ENCODE measurements around the gene CHST11. TPM values are rescaled to one million over a fixed set of nuclear protein-coding genes. Genes with fewer than 3 reads are reported as not detected.

Gene CHST11
- total and polyA plus RNA-seq, 4 donors, result 0.57 to 11.1 (median 3.7) TPM

DNA sequence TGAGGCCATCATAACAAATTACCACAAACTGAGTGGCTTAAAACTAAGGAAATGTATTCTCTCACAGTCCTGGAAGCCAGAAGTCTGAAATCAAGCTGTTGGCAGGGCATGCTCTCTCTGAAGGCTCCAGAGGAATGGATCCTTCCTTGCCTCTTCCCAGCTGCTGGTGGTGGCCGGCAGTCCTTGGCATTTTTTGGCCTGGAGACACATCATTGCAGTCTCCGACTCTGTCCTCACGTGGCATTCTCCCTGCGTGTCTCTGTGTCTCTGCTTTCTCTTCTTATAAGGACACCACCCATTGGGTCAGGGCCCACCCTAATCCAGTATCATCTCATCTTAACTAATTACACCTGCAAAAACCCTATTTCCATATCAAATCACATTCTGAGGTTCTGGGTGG, 295.3 kb downstream of the CHST11 start:
- Histone ChIP-seq H3K4me1 (ENCODE audit: control insufficient read depth in 4 of 4, insufficient read depth in 4 of 4, low read length in 3 of 4) (no peaks in the 10 kb centered on the region), H3K4me3 (ENCODE audit: low read depth in 1 of 3, low read length in 3 of 3) (no peak overlapping the region), H3K27ac (ENCODE audit: low read depth in 1 of 2, low read length in 2 of 2) (no peak overlapping the region), H3K9ac (ENCODE audit: low read depth in 1 of 2, low read length in 2 of 2) (no peak overlapping the region), H3K9me3 (ENCODE audit: control insufficient read depth in 4 of 4, low read length in 3 of 4) (no peaks in the 10 kb centered on the region), H3K27me3 (ENCODE audit: control insufficient read depth in 4 of 4, insufficient read depth in 4 of 4, low read length in 3 of 4) (no peaks in the 10 kb centered on the region), H3K36me3 (ENCODE audit: control insufficient read depth in 4 of 4, insufficient read depth in 3 of 4, low read depth in 1 of 4, low read length in 3 of 4) (no peaks in the 10 kb centered on the region)
- 97% methylated on average over 4 of the region's 4 CpGs for WGBS
- no peak for DNase-seq (ENCODE audit: low spot score)
- TF ChIP-seq NR2F2 (IDR thresholded peaks at IDR 0.05), result no peak
- TF ChIP-seq JUND (IDR thresholded peaks at IDR 0.05), result no peak
- TF ChIP-seq SP1 (IDR thresholded peaks at IDR 0.05), result no peak
- TF ChIP-seq EGR1 (IDR thresholded peaks at IDR 0.05; ENCODE audit: low read depth in 2 of 2), result no peak
- TF ChIP-seq RAD21 (IDR thresholded peaks at IDR 0.05), result no peak
- TF ChIP-seq FOXA2 (IDR thresholded peaks at IDR 0.05), result no peak
- TF ChIP-seq YY1 (IDR thresholded peaks at IDR 0.05), result no peak
- TF ChIP-seq, protein P1, sequence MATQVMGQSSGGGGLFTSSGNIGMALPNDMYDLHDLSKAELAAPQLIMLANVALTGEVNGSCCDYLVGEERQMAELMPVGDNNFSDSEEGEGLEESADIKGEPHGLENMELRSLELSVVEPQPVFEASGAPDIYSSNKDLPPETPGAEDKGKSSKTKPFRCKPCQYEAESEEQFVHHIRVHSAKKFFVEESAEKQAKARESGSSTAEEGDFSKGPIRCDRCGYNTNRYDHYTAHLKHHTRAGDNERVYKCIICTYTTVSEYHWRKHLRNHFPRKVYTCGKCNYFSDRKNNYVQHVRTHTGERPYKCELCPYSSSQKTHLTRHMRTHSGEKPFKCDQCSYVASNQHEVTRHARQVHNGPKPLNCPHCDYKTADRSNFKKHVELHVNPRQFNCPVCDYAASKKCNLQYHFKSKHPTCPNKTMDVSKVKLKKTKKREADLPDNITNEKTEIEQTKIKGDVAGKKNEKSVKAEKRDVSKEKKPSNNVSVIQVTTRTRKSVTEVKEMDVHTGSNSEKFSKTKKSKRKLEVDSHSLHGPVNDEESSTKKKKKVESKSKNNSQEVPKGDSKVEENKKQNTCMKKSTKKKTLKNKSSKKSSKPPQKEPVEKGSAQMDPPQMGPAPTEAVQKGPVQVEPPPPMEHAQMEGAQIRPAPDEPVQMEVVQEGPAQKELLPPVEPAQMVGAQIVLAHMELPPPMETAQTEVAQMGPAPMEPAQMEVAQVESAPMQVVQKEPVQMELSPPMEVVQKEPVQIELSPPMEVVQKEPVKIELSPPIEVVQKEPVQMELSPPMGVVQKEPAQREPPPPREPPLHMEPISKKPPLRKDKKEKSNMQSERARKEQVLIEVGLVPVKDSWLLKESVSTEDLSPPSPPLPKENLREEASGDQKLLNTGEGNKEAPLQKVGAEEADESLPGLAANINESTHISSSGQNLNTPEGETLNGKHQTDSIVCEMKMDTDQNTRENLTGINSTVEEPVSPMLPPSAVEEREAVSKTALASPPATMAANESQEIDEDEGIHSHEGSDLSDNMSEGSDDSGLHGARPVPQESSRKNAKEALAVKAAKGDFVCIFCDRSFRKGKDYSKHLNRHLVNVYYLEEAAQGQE (IDR thresholded peaks at IDR 0.05), result no peak
- no peak for TF ChIP-seq RXRA (IDR thresholded peaks at IDR 0.05)
- TF ChIP-seq, protein P2, sequence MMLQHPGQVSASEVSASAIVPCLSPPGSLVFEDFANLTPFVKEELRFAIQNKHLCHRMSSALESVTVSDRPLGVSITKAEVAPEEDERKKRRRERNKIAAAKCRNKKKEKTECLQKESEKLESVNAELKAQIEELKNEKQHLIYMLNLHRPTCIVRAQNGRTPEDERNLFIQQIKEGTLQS (IDR thresholded peaks at IDR 0.05), result no peak
- TF ChIP-seq HNF4G (IDR thresholded peaks at IDR 0.05), result no peak
- no peak for TF ChIP-seq FOXA1 (IDR thresholded peaks at IDR 0.05)
- TF ChIP-seq GABPA (IDR thresholded peaks at IDR 0.05 in 1 of 2, conservative IDR thresholded peaks at IDR 0.05 in 1 of 2), result no peak
- TF ChIP-seq, protein P3, sequence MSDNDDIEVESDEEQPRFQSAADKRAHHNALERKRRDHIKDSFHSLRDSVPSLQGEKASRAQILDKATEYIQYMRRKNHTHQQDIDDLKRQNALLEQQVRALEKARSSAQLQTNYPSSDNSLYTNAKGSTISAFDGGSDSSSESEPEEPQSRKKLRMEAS (IDR thresholded peaks at IDR 0.05), result no peak
- TF ChIP-seq, protein P4, sequence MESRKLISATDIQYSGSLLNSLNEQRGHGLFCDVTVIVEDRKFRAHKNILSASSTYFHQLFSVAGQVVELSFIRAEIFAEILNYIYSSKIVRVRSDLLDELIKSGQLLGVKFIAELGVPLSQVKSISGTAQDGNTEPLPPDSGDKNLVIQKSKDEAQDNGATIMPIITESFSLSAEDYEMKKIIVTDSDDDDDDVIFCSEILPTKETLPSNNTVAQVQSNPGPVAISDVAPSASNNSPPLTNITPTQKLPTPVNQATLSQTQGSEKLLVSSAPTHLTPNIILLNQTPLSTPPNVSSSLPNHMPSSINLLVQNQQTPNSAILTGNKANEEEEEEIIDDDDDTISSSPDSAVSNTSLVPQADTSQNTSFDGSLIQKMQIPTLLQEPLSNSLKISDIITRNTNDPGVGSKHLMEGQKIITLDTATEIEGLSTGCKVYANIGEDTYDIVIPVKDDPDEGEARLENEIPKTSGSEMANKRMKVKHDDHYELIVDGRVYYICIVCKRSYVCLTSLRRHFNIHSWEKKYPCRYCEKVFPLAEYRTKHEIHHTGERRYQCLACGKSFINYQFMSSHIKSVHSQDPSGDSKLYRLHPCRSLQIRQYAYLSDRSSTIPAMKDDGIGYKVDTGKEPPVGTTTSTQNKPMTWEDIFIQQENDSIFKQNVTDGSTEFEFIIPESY (IDR thresholded peaks at IDR 0.05), result no peak

DNA sequence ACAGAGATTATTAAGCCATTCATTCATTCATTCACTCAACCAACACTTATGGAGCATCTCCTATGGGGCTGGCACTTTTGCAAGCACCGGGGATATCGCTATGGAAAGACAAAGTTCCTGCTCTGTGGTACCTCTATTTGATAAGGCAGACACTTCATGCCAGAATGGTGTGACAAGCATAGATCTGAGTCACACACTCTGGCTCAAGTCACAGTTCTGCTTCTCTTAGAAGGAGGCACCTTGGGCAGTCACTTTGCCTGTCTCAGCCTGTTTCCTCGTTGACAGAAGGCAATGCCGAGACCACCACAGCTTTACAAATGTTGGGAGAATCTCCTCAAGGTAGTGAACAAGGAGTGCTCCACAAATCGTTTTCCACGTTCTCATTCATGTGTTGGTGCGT, 296.1 kb downstream of the CHST11 start:
- TF ChIP-seq, protein P4 (IDR thresholded peaks at IDR 0.05), result no peak
- no peak for TF ChIP-seq FOXA2 (IDR thresholded peaks at IDR 0.05)
- TF ChIP-seq TAF1 (conservative IDR thresholded peaks at IDR 0.05), result no peak
- no peak for TF ChIP-seq GABPA (IDR thresholded peaks at IDR 0.05 in 1 of 2, conservative IDR thresholded peaks at IDR 0.05 in 1 of 2)
- no peak for TF ChIP-seq HNF4G (IDR thresholded peaks at IDR 0.05)
- TF ChIP-seq JUND (IDR thresholded peaks at IDR 0.05), result no peak
- no peak for TF ChIP-seq EGR1 (IDR thresholded peaks at IDR 0.05; ENCODE audit: low read depth in 2 of 2)
- TF ChIP-seq, protein P2 (IDR thresholded peaks at IDR 0.05), result no peak
- TF ChIP-seq, protein P5, sequence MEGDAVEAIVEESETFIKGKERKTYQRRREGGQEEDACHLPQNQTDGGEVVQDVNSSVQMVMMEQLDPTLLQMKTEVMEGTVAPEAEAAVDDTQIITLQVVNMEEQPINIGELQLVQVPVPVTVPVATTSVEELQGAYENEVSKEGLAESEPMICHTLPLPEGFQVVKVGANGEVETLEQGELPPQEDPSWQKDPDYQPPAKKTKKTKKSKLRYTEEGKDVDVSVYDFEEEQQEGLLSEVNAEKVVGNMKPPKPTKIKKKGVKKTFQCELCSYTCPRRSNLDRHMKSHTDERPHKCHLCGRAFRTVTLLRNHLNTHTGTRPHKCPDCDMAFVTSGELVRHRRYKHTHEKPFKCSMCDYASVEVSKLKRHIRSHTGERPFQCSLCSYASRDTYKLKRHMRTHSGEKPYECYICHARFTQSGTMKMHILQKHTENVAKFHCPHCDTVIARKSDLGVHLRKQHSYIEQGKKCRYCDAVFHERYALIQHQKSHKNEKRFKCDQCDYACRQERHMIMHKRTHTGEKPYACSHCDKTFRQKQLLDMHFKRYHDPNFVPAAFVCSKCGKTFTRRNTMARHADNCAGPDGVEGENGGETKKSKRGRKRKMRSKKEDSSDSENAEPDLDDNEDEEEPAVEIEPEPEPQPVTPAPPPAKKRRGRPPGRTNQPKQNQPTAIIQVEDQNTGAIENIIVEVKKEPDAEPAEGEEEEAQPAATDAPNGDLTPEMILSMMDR (IDR thresholded peaks at IDR 0.05; ENCODE audit: low read depth, low read length, missing input control), result no peak
- Histone ChIP-seq H3K36me3 (ENCODE audit: control insufficient read depth in 4 of 4, insufficient read depth in 3 of 4, low read depth in 1 of 4, low read length in 3 of 4) (no peaks in the 10 kb centered on the region), H3K9ac (ENCODE audit: low read depth in 1 of 2, low read length in 2 of 2) (no peak overlapping the region), H3K4me3 (ENCODE audit: low read depth in 1 of 3, low read length in 3 of 3) (no peak overlapping the region), H3K9me3 (ENCODE audit: control insufficient read depth in 4 of 4, low read length in 3 of 4) (no peaks in the 10 kb centered on the region), H3K4me1 (ENCODE audit: control insufficient read depth in 4 of 4, insufficient read depth in 4 of 4, low read length in 3 of 4) (no peaks in the 10 kb centered on the region), H3K27ac (ENCODE audit: low read depth in 1 of 2, low read length in 2 of 2) (no peak overlapping the region), H3K27me3 (ENCODE audit: control insufficient read depth in 4 of 4, insufficient read depth in 4 of 4, low read length in 3 of 4) (no peaks in the 10 kb centered on the region)
- 92% methylated on average over 7 of the region's 7 CpGs for WGBS
- no peak for DNase-seq (ENCODE audit: low spot score)

Measured in liver (tissue), 9 donors.